ENCODE results near the gene GARS1.

Gene GARS1

DNA sequence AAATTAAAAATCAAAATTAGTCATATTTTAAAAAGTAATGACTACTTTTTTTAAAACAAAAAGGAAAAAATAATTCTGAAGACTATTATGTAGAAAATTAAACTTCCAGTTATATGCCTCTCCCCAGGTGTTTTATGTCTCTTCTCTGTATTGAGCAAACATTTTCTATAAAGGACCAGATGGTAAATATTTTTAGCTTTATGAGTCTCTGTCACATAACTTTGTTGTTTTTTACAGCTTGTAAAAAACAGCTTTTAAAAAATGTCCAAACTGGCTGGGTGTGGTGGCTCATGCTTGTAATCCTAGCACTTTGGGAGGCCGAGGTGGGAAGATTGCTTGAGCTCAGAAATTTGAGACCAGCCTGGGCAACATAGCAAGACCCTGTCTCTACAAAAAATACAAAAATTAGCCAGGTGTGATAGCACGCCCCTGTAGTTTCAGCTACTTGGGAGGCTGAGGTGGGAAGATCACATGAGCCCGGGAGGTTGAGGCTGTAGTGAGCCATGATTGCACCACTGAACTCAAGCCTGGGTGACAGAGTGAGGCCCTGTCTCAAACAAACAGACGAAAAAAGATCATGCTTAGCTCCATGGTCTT lies 23.5 kb downstream of the GARS1 start:
- no peak overlapping the region for H3K56ac ChIP-seq (ENCODE audit: low read length)
- H3K79me1 ChIP-seq (ENCODE audit: low read length), result peaks cover 17% of the 10 kb centered on the region
- peaks cover 10% of the 10 kb centered on the region for H3K79me2 ChIP-seq (ENCODE audit: control insufficient read depth, insufficient read depth, low read length)
- H2BK5ac ChIP-seq (ENCODE audit: low read length), result no peak overlapping the region
- WGBS (ENCODE audit: extremely low coverage, insufficient coverage, low lambda C conversion rate), result no CpG with 5 or more reads among the region's 4 CpGs
- no peak overlapping the region for H3K27ac ChIP-seq (ENCODE audit: low read depth, low read length)
- H3K4me2 ChIP-seq (ENCODE audit: low read length), result no peak overlapping the region
- peaks cover 20% of the 10 kb centered on the region for H3K36me3 ChIP-seq (ENCODE audit: control insufficient read depth, insufficient read depth, low read length)
- H3K4me3 ChIP-seq (ENCODE audit: low read length), result no peak overlapping the region
- no peak overlapping the region for H2BK120ac ChIP-seq (ENCODE audit: low read depth, low read length)
- no peak overlapping the region for H2AK5ac ChIP-seq (ENCODE audit: low read length)
- H3K4me1 ChIP-seq (ENCODE audit: control insufficient read depth, low read depth, low read length), result no peaks in the 10 kb centered on the region
- H3K18ac ChIP-seq (ENCODE audit: low read length), result no peak overlapping the region
- H2BK15ac ChIP-seq (replicated peaks; ENCODE audit: low read depth), result no peak overlapping the region
- no peak overlapping the region for H3K4ac ChIP-seq (ENCODE audit: low read depth, low read length)
- H3K23ac ChIP-seq (ENCODE audit: low read length), result no peak overlapping the region
- H3K9ac ChIP-seq (ENCODE audit: low read length), result no peak overlapping the region
- DNase-seq, result no peak
- no peak overlapping the region for H4K8ac ChIP-seq (ENCODE audit: low read depth, low read length)
- no peak overlapping the region for H4K5ac ChIP-seq (ENCODE audit: low read length)
- H3K27me3 ChIP-seq (ENCODE audit: insufficient read depth, low read length, poor library complexity), result no peaks in the 10 kb centered on the region

- H2BK15ac ChIP-seq (replicated peaks; ENCODE audit: low read depth), result no peak overlapping the region
- no peak overlapping the region for H3K23ac ChIP-seq (ENCODE audit: low read length)
- no peak overlapping the region for H3K4ac ChIP-seq (ENCODE audit: low read depth, low read length)
- H3K27me3 ChIP-seq (ENCODE audit: insufficient read depth, low read length, poor library complexity), result no peaks in the 10 kb centered on the region
- H2BK120ac ChIP-seq (ENCODE audit: low read depth, low read length), result no peak overlapping the region
- H4K8ac ChIP-seq (ENCODE audit: low read depth, low read length), result no peak overlapping the region
- H3K9ac ChIP-seq (ENCODE audit: low read length), result no peak overlapping the region
- H3K18ac ChIP-seq (ENCODE audit: low read length), result no peak overlapping the region
- no peak for DNase-seq
- H3K36me3 ChIP-seq (ENCODE audit: control insufficient read depth, insufficient read depth, low read length), result peaks cover 16% of the 10 kb centered on the region
- no peak overlapping the region for H3K27ac ChIP-seq (ENCODE audit: low read depth, low read length)
- H3K4me2 ChIP-seq (ENCODE audit: low read length), result no peak overlapping the region
- H2AK5ac ChIP-seq (ENCODE audit: low read length), result no peak overlapping the region
- H3K4me1 ChIP-seq (ENCODE audit: control insufficient read depth, low read depth, low read length), result no peaks in the 10 kb centered on the region
- no CpG with 5 or more reads among the region's 1 CpG for WGBS (ENCODE audit: extremely low coverage, insufficient coverage, low lambda C conversion rate)
- H3K56ac ChIP-seq (ENCODE audit: low read length), result no peak overlapping the region
- H3K4me3 ChIP-seq (ENCODE audit: low read length), result no peak overlapping the region
- H3K79me1 ChIP-seq (ENCODE audit: low read length), result peaks cover 13% of the 10 kb centered on the region
- H2BK5ac ChIP-seq (ENCODE audit: low read length), result no peak overlapping the region
- peaks cover 5% of the 10 kb centered on the region for H3K79me2 ChIP-seq (ENCODE audit: control insufficient read depth, insufficient read depth, low read length)
- no peak overlapping the region for H4K5ac ChIP-seq (ENCODE audit: low read length)
These were observed 24.3 kb downstream of the GARS1 start for GRCh38 chr7:30618961-30619360.

GRCh38 chr7:30625283-30625682 lies 30.6 kb downstream of the GARS1 start:
- Histone ChIP-seq H3K9ac (ENCODE audit: low read length) (no peak overlapping the region), H3K79me1 (ENCODE audit: low read length) (no peaks in the 10 kb centered on the region), H2AK5ac (ENCODE audit: low read length) (no peak overlapping the region), H2BK15ac (replicated peaks; ENCODE audit: low read depth) (no peak overlapping the region), H3K36me3 (ENCODE audit: control insufficient read depth, insufficient read depth, low read length) (peaks cover 7% of the 10 kb centered on the region), H3K23ac (ENCODE audit: low read length) (no peak overlapping the region), H3K4me1 (ENCODE audit: control insufficient read depth, low read depth, low read length) (no peaks in the 10 kb centered on the region), H3K56ac (ENCODE audit: low read length) (no peak overlapping the region), H3K79me2 (ENCODE audit: control insufficient read depth, insufficient read depth, low read length) (no peaks in the 10 kb centered on the region), H3K4me3 (ENCODE audit: low read length) (no peak overlapping the region), H3K27me3 (ENCODE audit: insufficient read depth, low read length, poor library complexity) (no peaks in the 10 kb centered on the region), H4K5ac (ENCODE audit: low read length) (no peak overlapping the region), H2BK120ac (ENCODE audit: low read depth, low read length) (no peak overlapping the region), H4K8ac (ENCODE audit: low read depth, low read length) (no peak overlapping the region), H3K4me2 (ENCODE audit: low read length) (no peak overlapping the region), H2BK5ac (ENCODE audit: low read length) (no peak overlapping the region), H3K4ac (ENCODE audit: low read depth, low read length) (no peak overlapping the region), H3K27ac (ENCODE audit: low read depth, low read length) (no peak overlapping the region), H3K18ac (ENCODE audit: low read length) (no peak overlapping the region)
- no CpG with 5 or more reads among the region's 1 CpG for WGBS (ENCODE audit: extremely low coverage, insufficient coverage, low lambda C conversion rate)
- no peak for DNase-seq

DNA sequence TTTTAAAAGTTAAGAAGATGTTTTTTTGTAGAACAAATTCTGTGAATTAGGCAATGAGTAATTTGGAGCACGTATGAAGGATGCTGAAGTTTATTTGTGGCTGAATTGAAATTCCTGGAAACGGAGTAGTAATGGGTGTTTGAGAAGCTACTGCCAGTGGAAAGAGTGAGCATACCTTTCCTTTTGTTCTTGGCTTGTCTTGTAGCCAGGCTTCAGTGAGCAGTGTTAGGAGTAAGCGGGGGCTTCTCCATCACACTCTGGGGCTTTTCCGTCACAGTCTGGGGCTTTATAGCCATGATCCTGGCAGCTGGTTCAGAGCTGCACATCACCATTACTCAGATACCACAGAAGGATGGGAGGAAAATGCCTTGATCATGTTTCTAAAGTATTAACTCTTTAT lies 32.3 kb downstream of the GARS1 start:
- no peak overlapping the region for H2BK15ac ChIP-seq (replicated peaks; ENCODE audit: low read depth)
- H2AK5ac ChIP-seq (ENCODE audit: low read length), result no peak overlapping the region
- H3K79me2 ChIP-seq (ENCODE audit: control insufficient read depth, insufficient read depth, low read length), result no peaks in the 10 kb centered on the region
- no peak overlapping the region for H3K4me3 ChIP-seq (ENCODE audit: low read length)
- H3K56ac ChIP-seq (ENCODE audit: low read length), result no peak overlapping the region
- no peak overlapping the region for H3K23ac ChIP-seq (ENCODE audit: low read length)
- no peak overlapping the region for H3K9ac ChIP-seq (ENCODE audit: low read length)
- H2BK120ac ChIP-seq (ENCODE audit: low read depth, low read length), result no peak overlapping the region
- H3K79me1 ChIP-seq (ENCODE audit: low read length), result peaks cover 2% of the 10 kb centered on the region
- H4K8ac ChIP-seq (ENCODE audit: low read depth, low read length), result no peak overlapping the region
- no peak overlapping the region for H3K4me2 ChIP-seq (ENCODE audit: low read length)
- no peak overlapping the region for H2BK5ac ChIP-seq (ENCODE audit: low read length)
- no peak overlapping the region for H4K5ac ChIP-seq (ENCODE audit: low read length)
- no peak overlapping the region for H3K18ac ChIP-seq (ENCODE audit: low read length)
- no peak overlapping the region for H3K4ac ChIP-seq (ENCODE audit: low read depth, low read length)
- WGBS (ENCODE audit: extremely low coverage, insufficient coverage, low lambda C conversion rate), result 100% methylated on average over 1 of the region's 4 CpGs
- no peak overlapping the region for H3K27ac ChIP-seq (ENCODE audit: low read depth, low read length)
- H3K36me3 ChIP-seq (ENCODE audit: control insufficient read depth, insufficient read depth, low read length), result peaks cover 10% of the 10 kb centered on the region
- no peak for DNase-seq
- no peaks in the 10 kb centered on the region for H3K27me3 ChIP-seq (ENCODE audit: insufficient read depth, low read length, poor library complexity)
- H3K4me1 ChIP-seq (ENCODE audit: control insufficient read depth, low read depth, low read length), result no peaks in the 10 kb centered on the region

DNA sequence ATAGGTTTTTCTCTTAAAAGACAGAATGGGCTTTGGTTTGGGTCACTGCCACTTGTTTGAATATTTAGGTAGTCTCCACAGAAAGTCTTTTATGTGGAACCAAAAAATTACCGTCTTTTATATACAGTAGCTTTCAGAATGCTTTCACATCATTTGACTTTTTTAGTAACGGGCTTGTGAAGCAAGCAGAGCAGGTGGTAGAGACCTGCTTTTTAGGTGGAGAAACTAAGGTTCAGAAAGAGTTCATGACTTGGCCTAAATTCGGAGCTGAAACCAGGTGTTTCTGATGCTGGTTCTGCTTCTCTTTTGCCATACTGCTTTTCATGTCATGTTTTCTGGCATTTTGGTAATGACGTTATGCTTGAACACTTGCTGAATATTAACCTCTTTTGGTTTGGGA lies 36.3 kb downstream of the GARS1 start:
- peaks cover 3% of the 10 kb centered on the region for H3K79me1 ChIP-seq (ENCODE audit: low read length)
- H3K36me3 ChIP-seq (ENCODE audit: control insufficient read depth, insufficient read depth, low read length), result peaks cover 23% of the 10 kb centered on the region
- H3K79me2 ChIP-seq (ENCODE audit: control insufficient read depth, insufficient read depth, low read length), result no peaks in the 10 kb centered on the region
- H4K5ac ChIP-seq (ENCODE audit: low read length), result no peak overlapping the region
- H3K23ac ChIP-seq (ENCODE audit: low read length), result no peak overlapping the region
- no peak overlapping the region for H4K8ac ChIP-seq (ENCODE audit: low read depth, low read length)
- H3K4me2 ChIP-seq (ENCODE audit: low read length), result no peak overlapping the region
- DNase-seq, result no peak
- no peak overlapping the region for H3K9ac ChIP-seq (ENCODE audit: low read length)
- no peak overlapping the region for H3K56ac ChIP-seq (ENCODE audit: low read length)
- H2AK5ac ChIP-seq (ENCODE audit: low read length), result no peak overlapping the region
- H3K4ac ChIP-seq (ENCODE audit: low read depth, low read length), result no peak overlapping the region
- H2BK120ac ChIP-seq (ENCODE audit: low read depth, low read length), result no peak overlapping the region
- no peak overlapping the region for H2BK5ac ChIP-seq (ENCODE audit: low read length)
- no peaks in the 10 kb centered on the region for H3K27me3 ChIP-seq (ENCODE audit: insufficient read depth, low read length, poor library complexity)
- no peak overlapping the region for H3K4me3 ChIP-seq (ENCODE audit: low read length)
- H3K4me1 ChIP-seq (ENCODE audit: control insufficient read depth, low read depth, low read length), result no peaks in the 10 kb centered on the region
- H3K27ac ChIP-seq (ENCODE audit: low read depth, low read length), result no peak overlapping the region
- H3K18ac ChIP-seq (ENCODE audit: low read length), result no peak overlapping the region
- no peak overlapping the region for H2BK15ac ChIP-seq (replicated peaks; ENCODE audit: low read depth)
- no CpG with 5 or more reads among the region's 4 CpGs for WGBS (ENCODE audit: extremely low coverage, insufficient coverage, low lambda C conversion rate)

DNA sequence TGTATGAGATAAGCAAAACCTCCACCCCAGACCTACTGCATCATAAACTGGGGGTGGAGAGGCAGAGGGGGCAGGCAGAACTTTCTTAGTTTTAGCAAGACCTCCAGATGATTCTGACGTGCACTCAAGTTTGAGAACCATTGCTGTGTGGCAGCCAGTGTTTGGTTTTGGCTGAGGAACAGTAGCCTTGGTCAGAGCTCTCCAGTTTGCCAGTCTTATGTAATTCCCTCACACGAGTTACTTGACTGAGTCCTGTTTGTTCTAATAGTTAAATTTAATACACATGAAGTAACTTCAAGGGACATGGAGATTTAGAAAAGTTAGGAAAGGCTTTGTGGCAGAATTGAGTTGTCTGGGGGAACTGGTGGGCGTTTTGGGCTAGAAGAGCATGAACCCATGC lies 38.5 kb downstream of the GARS1 start:
- H3K79me1 ChIP-seq (ENCODE audit: low read length), result peaks cover 3% of the 10 kb centered on the region
- no peak overlapping the region for H3K4me3 ChIP-seq (ENCODE audit: low read length)
- WGBS (ENCODE audit: extremely low coverage, insufficient coverage, low lambda C conversion rate), result no CpG with 5 or more reads among the region's 3 CpGs
- H2BK15ac ChIP-seq (replicated peaks; ENCODE audit: low read depth), result no peak overlapping the region
- no peak overlapping the region for H3K56ac ChIP-seq (ENCODE audit: low read length)
- H3K27ac ChIP-seq (ENCODE audit: low read depth, low read length), result no peak overlapping the region
- H4K8ac ChIP-seq (ENCODE audit: low read depth, low read length), result no peak overlapping the region
- H3K23ac ChIP-seq (ENCODE audit: low read length), result no peak overlapping the region
- no peaks in the 10 kb centered on the region for H3K27me3 ChIP-seq (ENCODE audit: insufficient read depth, low read length, poor library complexity)
- H3K4me1 ChIP-seq (ENCODE audit: control insufficient read depth, low read depth, low read length), result no peaks in the 10 kb centered on the region
- H3K9ac ChIP-seq (ENCODE audit: low read length), result no peak overlapping the region
- no peak overlapping the region for H3K18ac ChIP-seq (ENCODE audit: low read length)
- H2AK5ac ChIP-seq (ENCODE audit: low read length), result no peak overlapping the region
- no peaks in the 10 kb centered on the region for H3K79me2 ChIP-seq (ENCODE audit: control insufficient read depth, insufficient read depth, low read length)
- H2BK5ac ChIP-seq (ENCODE audit: low read length), result no peak overlapping the region
- H3K4me2 ChIP-seq (ENCODE audit: low read length), result no peak overlapping the region
- H3K36me3 ChIP-seq (ENCODE audit: control insufficient read depth, insufficient read depth, low read length), result peaks cover 23% of the 10 kb centered on the region
- no peak overlapping the region for H3K4ac ChIP-seq (ENCODE audit: low read depth, low read length)
- no peak for DNase-seq
- no peak overlapping the region for H2BK120ac ChIP-seq (ENCODE audit: low read depth, low read length)
- no peak overlapping the region for H4K5ac ChIP-seq (ENCODE audit: low read length)

Data from mesendoderm (in vitro differentiated cells).